CD14-positive monocyte (primary cell): ENCODE data around the gene C10orf71. TPM values are rescaled to one million over a fixed set of nuclear protein-coding genes. Genes with fewer than 3 reads are reported as not detected.
A peak's percentile ranks its signal among the peaks of the same experiment; 100 is the strongest.

Experiments used
- DNase-seq, 3 donors: peaks; one replicate each; pipeline ENCODE4 v3.0.0-alpha.2; 2011 to 2022
- H2AFZ ChIP-seq: 2 replicates; pipeline ENCODE4 v1.6.0; 2012; ENCODE audit warnings: mild to moderate bottlenecking, low read depth, low read length, inconsistent platforms; ENCODE audit not compliant: insufficient read depth, poor library complexity, severe bottlenecking
- H3K27ac ChIP-seq, 2 donors: 1 replicate in 1 of 2; 2 replicates in 1 of 2; pipeline ENCODE4 v1.5.1; 2012 to 2013; ENCODE audit warnings: low read length in 2 of 2, control low read depth in 1 of 2, inconsistent platforms in 1 of 2, low read depth in 1 of 2, mild to moderate bottlenecking in 1 of 2
- H3K27me3 ChIP-seq, 2 donors: one replicate each; pipeline versions ENCODE4 v1.6.0 to v1.6.1; 2011 to 2013; ENCODE audit warnings: low read length in 2 of 2; ENCODE audit not compliant: control insufficient read depth in 2 of 2, insufficient read depth in 2 of 2
- H3K36me3 ChIP-seq, 2 donors: replicated peaks in 1 of 2; 1 replicate in 1 of 2; 2 replicates in 1 of 2; pipeline versions ENCODE4 v1.5.1 to v1.6.1; 2012 to 2013; ENCODE audit warnings: low read length in 2 of 2, control low read depth in 1 of 2, inconsistent platforms in 1 of 2, mild to moderate bottlenecking in 1 of 2; ENCODE audit not compliant: insufficient read depth in 2 of 2, control insufficient read depth in 1 of 2
- H3K4me1 ChIP-seq, 2 donors: 1 replicate in 1 of 2; 2 replicates in 1 of 2; pipeline versions ENCODE4 v1.5.1 to v1.6.1; 2012 to 2013; ENCODE audit warnings: low read length in 2 of 2, control low read depth in 1 of 2, inconsistent platforms in 1 of 2, mild to moderate bottlenecking in 1 of 2, moderate library complexity in 1 of 2; ENCODE audit not compliant: insufficient read depth in 2 of 2, control insufficient read depth in 1 of 2
- H3K4me2 ChIP-seq: replicated peaks from 2 replicates; pipeline ENCODE3; 2012; ENCODE audit warnings: low read length, moderate library complexity, mild to moderate bottlenecking; ENCODE audit not compliant: poor library complexity, severe bottlenecking; ENCODE audit errors: extremely low read depth
- H3K4me3 ChIP-seq, 3 experiments: fragments of 200-600 bp in 1 of 3; sonication (generic) in 1 of 3; replicated peaks in 1 of 3; 1 replicate in 2 of 3; 2 replicates in 1 of 3; pipeline ENCODE4 v1.5.1; 2011 to 2013; ENCODE audit warnings: low read length in 3 of 3, mild to moderate bottlenecking in 3 of 3, control low read depth in 2 of 3, low read depth in 2 of 3, inconsistent platforms in 1 of 3, moderate library complexity in 1 of 3
- H3K79me2 ChIP-seq: 2 replicates; pipeline ENCODE4 v1.6.0; 2012; ENCODE audit warnings: mild to moderate bottlenecking, control low read depth, inconsistent platforms, low read length, moderate library complexity; ENCODE audit not compliant: insufficient read depth
- H3K9ac ChIP-seq: 2 replicates; pipeline ENCODE4 v1.6.0; 2017; ENCODE audit warnings: low read length, mild to moderate bottlenecking; ENCODE audit not compliant: insufficient read depth, poor library complexity, severe bottlenecking
- H3K9me3 ChIP-seq, 2 donors: replicated peaks in 1 of 2; 1 replicate in 1 of 2; 2 replicates in 1 of 2; pipeline versions ENCODE4 v1.5.1 to v1.6.1; 2012 to 2013; ENCODE audit warnings: low read length in 2 of 2, control low read depth in 1 of 2; ENCODE audit not compliant: control insufficient read depth in 1 of 2, insufficient read depth in 1 of 2
- H4K20me1 ChIP-seq: 2 replicates; pipeline ENCODE4 v1.6.0; 2012; ENCODE audit warnings: mild to moderate bottlenecking, low read length, control low read depth, moderate library complexity; ENCODE audit not compliant: insufficient read depth
- H3K27ac Mint-ChIP-seq, 7 donors: one replicate each; pipeline ENCODE4 v1.8.0; 2020; ENCODE audit warnings: mild to moderate bottlenecking in 7 of 7, mixed read lengths in 7 of 7, moderate library complexity in 6 of 7, inconsistent platforms in 2 of 7
- H3K27me3 Mint-ChIP-seq, 3 donors: one replicate each; pipeline ENCODE4 v1.8.0; 2021 to 2022; ENCODE audit warnings: low read depth in 3 of 3, mild to moderate bottlenecking in 3 of 3, mixed read lengths in 3 of 3, moderate library complexity in 3 of 3, inconsistent platforms in 1 of 3
- H3K36me3 Mint-ChIP-seq, 2 donors: one replicate each; pipeline ENCODE4 v1.8.0; 2020; ENCODE audit warnings: mixed read lengths in 2 of 2, inconsistent platforms in 1 of 2, mild to moderate bottlenecking in 1 of 2
- H3K4me1 Mint-ChIP-seq: one replicate; pipeline ENCODE4 v1.8.0; 2020; ENCODE audit warnings: mild to moderate bottlenecking, mixed read lengths
- H3K4me3 Mint-ChIP-seq, 2 donors: one replicate each; pipeline ENCODE4 v1.8.0; 2020; ENCODE audit warnings: mild to moderate bottlenecking in 2 of 2, mixed read lengths in 2 of 2, moderate library complexity in 1 of 2
- H3K9me3 Mint-ChIP-seq, 7 donors: one replicate each; pipeline ENCODE4 v1.8.0; 2020 to 2022; ENCODE audit warnings: mixed read lengths in 7 of 7, mild to moderate bottlenecking in 6 of 7, moderate library complexity in 6 of 7, inconsistent platforms in 2 of 7
- WGBS: methylation state at CpG from one replicate; pipeline ENCODE4 v1.1.5; 2013; ENCODE audit warnings: missing lambda C conversion rate; ENCODE audit not compliant: insufficient coverage; 5-methylcytosine and 5-hydroxymethylcytosine counted together
- intact Hi-C, 2 donors: fragments of 100-400 bp; cut with micrococcal nuclease; formaldehyde crosslinking; loops; one replicate each; pipeline versions ENCODE4 v1.15.0 to v1.15.1; 2023
- polyA plus RNA-seq, 3 donors: library from polyadenylated mRNA; depleted of rRNA in 1 of 3; unstranded in 2 of 3; stranded (reverse) in 1 of 3; fragments of 300-500 nt in 2 of 3; fragments of >200 nt in 1 of 3; fragmentation: Illumina TruSeq in 2 of 3; gene quantifications; 1 replicate in 2 of 3; 2 replicates in 1 of 3; pipeline ENCODE4 v1.2.3, GENCODE V29; 2012 to 2021
- TF ChIP-seq, protein P1 (sequence below): fragments of 200-600 bp; IDR thresholded peaks from one replicate; pipeline ENCODE4 v1.8.0; 2022; ENCODE audit warnings: antibody characterized with exemption, mild to moderate bottlenecking

Gene C10orf71
- polyA plus RNA-seq, 3 donors: not detected

GRCh38 chr10:49297818-49298670 is 926 bp upstream of the C10orf71 start:
- DNase-seq: no peak
- H3K27ac Mint-ChIP-seq: no peak overlapping the region
- H3K4me1 Mint-ChIP-seq: peaks cover 3% of the 10 kb centered on the region
- TF ChIP-seq, protein P1, sequence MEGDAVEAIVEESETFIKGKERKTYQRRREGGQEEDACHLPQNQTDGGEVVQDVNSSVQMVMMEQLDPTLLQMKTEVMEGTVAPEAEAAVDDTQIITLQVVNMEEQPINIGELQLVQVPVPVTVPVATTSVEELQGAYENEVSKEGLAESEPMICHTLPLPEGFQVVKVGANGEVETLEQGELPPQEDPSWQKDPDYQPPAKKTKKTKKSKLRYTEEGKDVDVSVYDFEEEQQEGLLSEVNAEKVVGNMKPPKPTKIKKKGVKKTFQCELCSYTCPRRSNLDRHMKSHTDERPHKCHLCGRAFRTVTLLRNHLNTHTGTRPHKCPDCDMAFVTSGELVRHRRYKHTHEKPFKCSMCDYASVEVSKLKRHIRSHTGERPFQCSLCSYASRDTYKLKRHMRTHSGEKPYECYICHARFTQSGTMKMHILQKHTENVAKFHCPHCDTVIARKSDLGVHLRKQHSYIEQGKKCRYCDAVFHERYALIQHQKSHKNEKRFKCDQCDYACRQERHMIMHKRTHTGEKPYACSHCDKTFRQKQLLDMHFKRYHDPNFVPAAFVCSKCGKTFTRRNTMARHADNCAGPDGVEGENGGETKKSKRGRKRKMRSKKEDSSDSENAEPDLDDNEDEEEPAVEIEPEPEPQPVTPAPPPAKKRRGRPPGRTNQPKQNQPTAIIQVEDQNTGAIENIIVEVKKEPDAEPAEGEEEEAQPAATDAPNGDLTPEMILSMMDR: no peak
- H3K36me3 Mint-ChIP-seq: no peaks in the 10 kb centered on the region
- Histone ChIP-seq H3K4me2 (no peak overlapping the region), H3K9me3 (no peaks in the 10 kb centered on the region), H3K79me2 (no peaks in the 10 kb centered on the region), H3K27me3 (no peaks in the 10 kb centered on the region), H3K36me3 (no peaks in the 10 kb centered on the region), H3K4me1 (peaks cover 0 to under 1% of the 10 kb centered on the region in 2 donors), H2AFZ (no peak overlapping the region), H3K4me3 (no peak overlapping the region), H4K20me1 (no peaks in the 10 kb centered on the region), H3K9ac (no peak overlapping the region), H3K27ac (no peak overlapping the region)
- H3K4me3 Mint-ChIP-seq: no peak overlapping the region
- peaks cover 0 to 1% (median 0%) of the 10 kb centered on the region in 7 donors for H3K9me3 Mint-ChIP-seq
- peaks cover 5 to 7% (median 5%) of the 10 kb centered on the region in 3 donors for H3K27me3 Mint-ChIP-seq
- intact Hi-C loops: no loop called here
- WGBS: 91% methylated on average over 6 of the region's 9 CpGs

DNA sequence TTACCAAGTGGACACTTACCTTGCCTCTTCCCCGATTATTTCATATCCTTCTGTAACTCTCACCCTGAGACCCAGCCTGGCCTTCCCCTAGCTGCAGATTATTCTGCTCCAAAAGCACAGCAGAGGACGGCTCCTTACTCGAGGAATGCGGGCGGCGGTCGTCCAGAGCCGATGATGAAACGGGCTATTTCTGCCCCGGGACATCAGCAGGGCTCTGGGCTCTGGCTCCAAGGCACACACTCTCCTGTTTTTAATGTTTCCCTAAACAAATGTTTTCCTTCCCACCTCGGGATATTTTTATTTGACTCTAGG is 343 bp upstream of the C10orf71 start:
- no peaks in the 10 kb centered on the region for H3K4me1 ChIP-seq
- H2AFZ ChIP-seq: no peak overlapping the region
- H3K27me3 ChIP-seq: no peaks in the 10 kb centered on the region
- no peak for DNase-seq
- Mint-ChIP-seq H3K27ac (peak overlapping the region in 1 of 7 donors; percentile 24), H3K9me3 (no peaks in the 10 kb centered on the region), H3K4me3 (no peak overlapping the region), H3K27me3 (peaks cover 6 to 9% (median 7%) of the 10 kb centered on the region in 3 donors), H3K4me1 (peaks cover 2% of the 10 kb centered on the region), H3K36me3 (no peaks in the 10 kb centered on the region)
- no peaks in the 10 kb centered on the region for H3K36me3 ChIP-seq
- no peaks in the 10 kb centered on the region for H3K79me2 ChIP-seq
- intact Hi-C loops: no loop called here
- H3K9me3 ChIP-seq: no peaks in the 10 kb centered on the region
- TF ChIP-seq, protein P1: no peak
- H3K4me3 ChIP-seq: no peak overlapping the region
- H3K9ac ChIP-seq: no peak overlapping the region
- no peak overlapping the region for H3K27ac ChIP-seq
- H3K4me2 ChIP-seq: no peak overlapping the region
- 93% methylated on average over 10 of the region's 11 CpGs for WGBS
- no peaks in the 10 kb centered on the region for H4K20me1 ChIP-seq
